ENCODE measurements around the gene GPR156. TPM values are rescaled to one million over a fixed set of nuclear protein-coding genes. Genes with fewer than 3 reads are reported as not detected.
"Not testable (repeated sequence)": the region's sequence is repeated elsewhere in the genome, so short reads cannot be mapped to it uniquely, and the experiment has no call there.

GPR156 gene
- polyA plus RNA-seq, 1 donor (not counting 4 experiments of a cell fraction or from before 2014, with no cell fraction given), result 0.17 TPM

- H3K9ac ChIP-seq (ENCODE audit: control insufficient read depth, extremely low read depth, insufficient read depth, low read length), result no peak overlapping the region
- no peak overlapping the region for H2AFZ ChIP-seq (ENCODE audit: control insufficient read depth, low read length)
- H3K4me2 ChIP-seq (ENCODE audit: control insufficient read depth, extremely low read depth, insufficient read depth, low read depth, low read length), result no peak overlapping the region
- no peaks in the 10 kb centered on the region for H3K9me1 ChIP-seq (ENCODE audit: control insufficient read depth, extremely low read depth, insufficient read depth, low read length)
- no peak for DNase-seq (ENCODE audit: low read depth, low spot score)
- H4K20me1 ChIP-seq (ENCODE audit: control insufficient read depth, extremely low read depth, insufficient read depth, low read length), result no peaks in the 10 kb centered on the region
- no peak for FAIRE-seq
- no peaks in the 10 kb centered on the region for H3K4me1 ChIP-seq (ENCODE audit: control insufficient read depth, extremely low read depth, insufficient read depth, low read length)
- TF ChIP-seq EZH2 (IDR thresholded peaks at IDR 0.05; ENCODE audit: low read length) (no peak), CTCF (optimal IDR thresholded peaks at IDR 0.05 in 1 of 3, IDR thresholded peaks at IDR 0.05 in 1 of 3, conservative IDR thresholded peaks at IDR 0.05 in 1 of 3; ENCODE audit: extremely low read depth in 1 of 3, insufficient read depth in 2 of 3, low read length in 3 of 3) (no peak)
- H3K27ac ChIP-seq (ENCODE audit: control insufficient read depth, insufficient read depth, low read length), result no peak overlapping the region
- H3K27me3 ChIP-seq (ENCODE audit: control insufficient read depth, extremely low read depth, insufficient read depth, low read length), result no peaks in the 10 kb centered on the region
- H3K79me2 ChIP-seq (ENCODE audit: control insufficient read depth, insufficient read depth, low read length), result no peaks in the 10 kb centered on the region
- H3K36me3 ChIP-seq (ENCODE audit: control insufficient read depth in 2 of 2, extremely low read depth in 1 of 2, insufficient read depth in 2 of 2, low read length in 2 of 2), result no peaks in the 10 kb centered on the region
- no peaks in the 10 kb centered on the region for H3K9me3 ChIP-seq (ENCODE audit: control insufficient read depth, low read depth, low read length)
- H3K4me3 ChIP-seq (ENCODE audit: control insufficient read depth in 2 of 3, extremely low read depth in 1 of 3, insufficient read depth in 2 of 3, low read depth in 1 of 3, low read length in 3 of 3), result no peak overlapping the region
- dilution Hi-C loops (cut with MboI; ENCODE audit: extremely low pct_ligation_motif_present, low sequenced_read_pairs), result no loop called here
Observed at GRCh38 chr3:120298996-120299395, 14.0 kb upstream of the GPR156 start.

- H3K9ac ChIP-seq (ENCODE audit: control insufficient read depth, extremely low read depth, insufficient read depth, low read length); H3K27ac ChIP-seq (ENCODE audit: control insufficient read depth, insufficient read depth, low read length); DNase-seq (ENCODE audit: low read depth, low spot score); H2AFZ ChIP-seq (ENCODE audit: control insufficient read depth, low read length); H3K9me3 ChIP-seq (ENCODE audit: control insufficient read depth, low read depth, low read length); H3K9me1 ChIP-seq (ENCODE audit: control insufficient read depth, extremely low read depth, insufficient read depth, low read length); H3K4me1 ChIP-seq (ENCODE audit: control insufficient read depth, extremely low read depth, insufficient read depth, low read length); H4K20me1 ChIP-seq (ENCODE audit: control insufficient read depth, extremely low read depth, insufficient read depth, low read length); H3K4me3 ChIP-seq (ENCODE audit: control insufficient read depth in 2 of 3, extremely low read depth in 1 of 3, insufficient read depth in 2 of 3, low read depth in 1 of 3, low read length in 3 of 3); H3K36me3 ChIP-seq (ENCODE audit: control insufficient read depth in 2 of 2, extremely low read depth in 1 of 2, insufficient read depth in 2 of 2, low read length in 2 of 2); H3K27me3 ChIP-seq (ENCODE audit: control insufficient read depth, extremely low read depth, insufficient read depth, low read length); dilution Hi-C loops (cut with MboI; ENCODE audit: extremely low pct_ligation_motif_present, low sequenced_read_pairs); FAIRE-seq; H3K4me2 ChIP-seq (ENCODE audit: control insufficient read depth, extremely low read depth, insufficient read depth, low read depth, low read length); H3K79me2 ChIP-seq (ENCODE audit: control insufficient read depth, insufficient read depth, low read length): not testable (repeated sequence)
Observed at GRCh38 chr3:120291552-120291951, 6.5 kb upstream of the GPR156 start.

GRCh38 chr3:120289636-120290035 is 4.6 kb upstream of the GPR156 start:
- dilution Hi-C loops (cut with MboI; ENCODE audit: extremely low pct_ligation_motif_present, low sequenced_read_pairs), result no loop called here
- Histone ChIP-seq H3K4me1 (ENCODE audit: control insufficient read depth, extremely low read depth, insufficient read depth, low read length) (no peaks in the 10 kb centered on the region), H3K79me2 (ENCODE audit: control insufficient read depth, insufficient read depth, low read length) (no peaks in the 10 kb centered on the region), H2AFZ (ENCODE audit: control insufficient read depth, low read length) (no peak overlapping the region), H3K9me1 (ENCODE audit: control insufficient read depth, extremely low read depth, insufficient read depth, low read length) (no peaks in the 10 kb centered on the region), H3K9me3 (ENCODE audit: control insufficient read depth, low read depth, low read length) (no peaks in the 10 kb centered on the region), H3K4me2 (ENCODE audit: control insufficient read depth, extremely low read depth, insufficient read depth, low read depth, low read length) (no peak overlapping the region), H3K27ac (ENCODE audit: control insufficient read depth, insufficient read depth, low read length) (no peak overlapping the region), H3K36me3 (ENCODE audit: control insufficient read depth in 2 of 2, extremely low read depth in 1 of 2, insufficient read depth in 2 of 2, low read length in 2 of 2) (no peaks in the 10 kb centered on the region), H3K4me3 (ENCODE audit: control insufficient read depth in 2 of 3, extremely low read depth in 1 of 3, insufficient read depth in 2 of 3, low read depth in 1 of 3, low read length in 3 of 3) (no peak overlapping the region), H4K20me1 (ENCODE audit: control insufficient read depth, extremely low read depth, insufficient read depth, low read length) (no peaks in the 10 kb centered on the region), H3K9ac (ENCODE audit: control insufficient read depth, extremely low read depth, insufficient read depth, low read length) (no peak overlapping the region), H3K27me3 (ENCODE audit: control insufficient read depth, extremely low read depth, insufficient read depth, low read length) (peaks cover 16% of the 10 kb centered on the region)
- FAIRE-seq (no peak), DNase-seq (ENCODE audit: low read depth, low spot score) (no peak)
- TF ChIP-seq EZH2 (IDR thresholded peaks at IDR 0.05; ENCODE audit: low read length) (no peak), CTCF (optimal IDR thresholded peaks at IDR 0.05 in 1 of 3, IDR thresholded peaks at IDR 0.05 in 1 of 3, conservative IDR thresholded peaks at IDR 0.05 in 1 of 3; ENCODE audit: extremely low read depth in 1 of 3, insufficient read depth in 2 of 3, low read length in 3 of 3) (no peak)

Measured in keratinocyte (primary cell).